ENCODE measurements around the gene NPY2R. TPM values are rescaled to one million over a fixed set of nuclear protein-coding genes. Genes with fewer than 3 reads are reported as not detected.

Gene NPY2R
- total RNA-seq, result 1 to 10 TPM in 1 of 4 donors, under 1 TPM in 1, not detected in 2; 0.65 to 1.1 TPM

- Histone ChIP-seq H3K36me3 (no peaks in the 10 kb centered on the region), H3K27ac (no peak within 1 kb of the TSS), H3K27me3 (peaks cover 44% of the 10 kb centered on the region), H3K9me3 (no peaks in the 10 kb centered on the region), H3K4me1 (peaks cover 15% of the 10 kb centered on the region), H3K4me3 (peak within 1 kb of the TSS; percentile 34)
- TF ChIP-seq POLR2A (IDR thresholded peaks at IDR 0.05) (no peak), CTCF (IDR thresholded peaks at IDR 0.05) (no peak), EP300 (IDR thresholded peaks at IDR 0.05) (no peak), POLR2AphosphoS5 (IDR thresholded peaks at IDR 0.05) (no peak)
- DNase-seq (ENCODE audit: low spot score in 2 of 2), result no peak
- WGBS, result 5% methylated on average over 18 of the region's 55 CpGs
These were observed at the start of gene NPY2R for GRCh38 chr4:155208258-155209054. TSS of gene NPY2R (plus strand) at chr4:155208636. CDS start at chr4:155213940, 5,304 bp downstream.

- no peaks in the 10 kb centered on the region for H3K4me1 ChIP-seq
- no peak for DNase-seq (ENCODE audit: low spot score in 2 of 2)
- H3K27me3 ChIP-seq, result no peaks in the 10 kb centered on the region
- H3K36me3 ChIP-seq, result no peaks in the 10 kb centered on the region
- H3K4me3 ChIP-seq, result no peak overlapping the region
- no peaks in the 10 kb centered on the region for H3K9me3 ChIP-seq
- no peak overlapping the region for H3K27ac ChIP-seq
- WGBS, result 92% methylated on average over 3 of the region's 3 CpGs
- TF ChIP-seq CTCF (IDR thresholded peaks at IDR 0.05), result no peak
- TF ChIP-seq POLR2AphosphoS5 (IDR thresholded peaks at IDR 0.05), result no peak
- TF ChIP-seq EP300 (IDR thresholded peaks at IDR 0.05), result no peak
- TF ChIP-seq POLR2A (IDR thresholded peaks at IDR 0.05), result no peak
These were observed 47.1 kb upstream of the NPY2R start for GRCh38 chr4:155161357-155161756.

GRCh38 chr4:155164718-155165117, 43.7 kb upstream of the NPY2R start:
- Histone ChIP-seq H3K27me3 (no peaks in the 10 kb centered on the region), H3K36me3 (no peaks in the 10 kb centered on the region), H3K9me3 (no peaks in the 10 kb centered on the region), H3K27ac (no peak overlapping the region), H3K4me3 (no peak overlapping the region), H3K4me1 (no peaks in the 10 kb centered on the region)
- no peak for DNase-seq (ENCODE audit: low spot score in 2 of 2)
- WGBS, result 63% methylated on average over 2 of the region's 2 CpGs
- TF ChIP-seq CTCF (IDR thresholded peaks at IDR 0.05) (no peak), POLR2A (IDR thresholded peaks at IDR 0.05) (no peak), POLR2AphosphoS5 (IDR thresholded peaks at IDR 0.05) (no peak), EP300 (IDR thresholded peaks at IDR 0.05) (no peak)

GRCh38 chr4:155170569-155170968, 37.9 kb upstream of the NPY2R start:
- Histone ChIP-seq H3K36me3 (no peaks in the 10 kb centered on the region), H3K4me3 (no peak overlapping the region), H3K27me3 (no peaks in the 10 kb centered on the region), H3K27ac (no peak overlapping the region), H3K9me3 (no peaks in the 10 kb centered on the region), H3K4me1 (no peaks in the 10 kb centered on the region)
- 73% methylated on average over 4 of the region's 4 CpGs for WGBS
- TF ChIP-seq CTCF (IDR thresholded peaks at IDR 0.05) (no peak), POLR2A (IDR thresholded peaks at IDR 0.05) (no peak), POLR2AphosphoS5 (IDR thresholded peaks at IDR 0.05) (no peak), EP300 (IDR thresholded peaks at IDR 0.05) (no peak)
- DNase-seq (ENCODE audit: low spot score in 2 of 2), result no peak

GRCh38 chr4:155173371-155173770, 35.1 kb upstream of the NPY2R start:
- TF ChIP-seq CTCF (IDR thresholded peaks at IDR 0.05) (no peak), EP300 (IDR thresholded peaks at IDR 0.05) (no peak)
- no peak overlapping the region for H3K4me3 ChIP-seq
- WGBS, result 50% methylated on average over 4 of the region's 4 CpGs
- H3K4me1 ChIP-seq, result no peaks in the 10 kb centered on the region
- H3K27ac ChIP-seq, result no peak overlapping the region
- no peaks in the 10 kb centered on the region for H3K27me3 ChIP-seq
- no peaks in the 10 kb centered on the region for H3K36me3 ChIP-seq
- H3K9me3 ChIP-seq, result no peaks in the 10 kb centered on the region
- DNase-seq (ENCODE audit: low spot score in 2 of 2), result no peak
